HL-60 (cell line): ENCODE data around the gene TM7SF2.

Experiments
- GABPA ChIP-seq: IDR thresholded peaks from 2 replicates; pipeline ENCODE4 v1.6.1; 2012; ENCODE audit warnings: low read depth
- POLR2AphosphoS5 ChIP-seq: IDR thresholded peaks from 2 replicates; pipeline ENCODE4 v1.6.1; 2012; ENCODE audit warnings: low read depth
- REST ChIP-seq: IDR thresholded peaks from 2 replicates; pipeline ENCODE4 v1.6.1; 2012; ENCODE audit warnings: low read depth; ENCODE audit not compliant: insufficient replicate concordance
- SPI1 ChIP-seq: IDR thresholded peaks from 2 replicates; pipeline ENCODE4 v1.6.1; 2012; ENCODE audit warnings: low read depth, mild to moderate bottlenecking, borderline replicate concordance
- TF ChIP-seq, protein P1 (sequence below): IDR thresholded peaks from one replicate; pipeline ENCODE4 v1.5.1; 2011; ENCODE audit warnings: low read length, control low read depth, inconsistent platforms; ENCODE audit not compliant: insufficient read depth

DNA sequence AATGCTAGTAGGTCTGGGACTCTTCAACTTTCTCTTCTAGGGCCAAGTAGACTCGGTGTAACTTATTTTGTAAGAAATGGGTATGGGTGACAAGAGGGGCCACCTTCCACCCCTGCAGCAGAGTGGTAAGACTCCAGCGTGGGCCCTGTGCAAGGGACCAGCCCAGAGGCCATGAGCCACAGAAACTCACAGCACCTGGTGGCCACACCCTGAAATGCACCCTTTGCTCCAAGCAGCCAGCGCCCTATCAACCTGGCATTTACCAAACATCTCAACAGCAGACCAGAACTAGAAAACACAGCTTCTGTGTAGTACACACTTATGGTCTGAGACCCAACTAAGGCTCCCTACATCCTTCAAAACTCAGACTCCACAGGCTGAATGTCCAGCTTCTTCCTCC, 33.5 kb upstream of the TM7SF2 start:
- TF ChIP-seq, protein P1, sequence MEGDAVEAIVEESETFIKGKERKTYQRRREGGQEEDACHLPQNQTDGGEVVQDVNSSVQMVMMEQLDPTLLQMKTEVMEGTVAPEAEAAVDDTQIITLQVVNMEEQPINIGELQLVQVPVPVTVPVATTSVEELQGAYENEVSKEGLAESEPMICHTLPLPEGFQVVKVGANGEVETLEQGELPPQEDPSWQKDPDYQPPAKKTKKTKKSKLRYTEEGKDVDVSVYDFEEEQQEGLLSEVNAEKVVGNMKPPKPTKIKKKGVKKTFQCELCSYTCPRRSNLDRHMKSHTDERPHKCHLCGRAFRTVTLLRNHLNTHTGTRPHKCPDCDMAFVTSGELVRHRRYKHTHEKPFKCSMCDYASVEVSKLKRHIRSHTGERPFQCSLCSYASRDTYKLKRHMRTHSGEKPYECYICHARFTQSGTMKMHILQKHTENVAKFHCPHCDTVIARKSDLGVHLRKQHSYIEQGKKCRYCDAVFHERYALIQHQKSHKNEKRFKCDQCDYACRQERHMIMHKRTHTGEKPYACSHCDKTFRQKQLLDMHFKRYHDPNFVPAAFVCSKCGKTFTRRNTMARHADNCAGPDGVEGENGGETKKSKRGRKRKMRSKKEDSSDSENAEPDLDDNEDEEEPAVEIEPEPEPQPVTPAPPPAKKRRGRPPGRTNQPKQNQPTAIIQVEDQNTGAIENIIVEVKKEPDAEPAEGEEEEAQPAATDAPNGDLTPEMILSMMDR, result peak; percentile 82
- TF ChIP-seq POLR2AphosphoS5, result no peak
- no peak for TF ChIP-seq REST
- TF ChIP-seq GABPA, result no peak
- no peak for TF ChIP-seq SPI1
